GOT3 (cell line): ENCODE measurements around the gene NFKBIZ.
"Not testable (repeated sequence)": the region's sequence is repeated elsewhere in the genome, so short reads cannot be mapped to it uniquely, and the experiment has no call there.

ENCODE experiments used
- DNase-seq: peaks from one replicate; lab custom pipeline; 2025; ENCODE audit warnings: mixed read lengths; lab: John Stamatoyannopoulos, UW

NFKBIZ gene

DNA sequence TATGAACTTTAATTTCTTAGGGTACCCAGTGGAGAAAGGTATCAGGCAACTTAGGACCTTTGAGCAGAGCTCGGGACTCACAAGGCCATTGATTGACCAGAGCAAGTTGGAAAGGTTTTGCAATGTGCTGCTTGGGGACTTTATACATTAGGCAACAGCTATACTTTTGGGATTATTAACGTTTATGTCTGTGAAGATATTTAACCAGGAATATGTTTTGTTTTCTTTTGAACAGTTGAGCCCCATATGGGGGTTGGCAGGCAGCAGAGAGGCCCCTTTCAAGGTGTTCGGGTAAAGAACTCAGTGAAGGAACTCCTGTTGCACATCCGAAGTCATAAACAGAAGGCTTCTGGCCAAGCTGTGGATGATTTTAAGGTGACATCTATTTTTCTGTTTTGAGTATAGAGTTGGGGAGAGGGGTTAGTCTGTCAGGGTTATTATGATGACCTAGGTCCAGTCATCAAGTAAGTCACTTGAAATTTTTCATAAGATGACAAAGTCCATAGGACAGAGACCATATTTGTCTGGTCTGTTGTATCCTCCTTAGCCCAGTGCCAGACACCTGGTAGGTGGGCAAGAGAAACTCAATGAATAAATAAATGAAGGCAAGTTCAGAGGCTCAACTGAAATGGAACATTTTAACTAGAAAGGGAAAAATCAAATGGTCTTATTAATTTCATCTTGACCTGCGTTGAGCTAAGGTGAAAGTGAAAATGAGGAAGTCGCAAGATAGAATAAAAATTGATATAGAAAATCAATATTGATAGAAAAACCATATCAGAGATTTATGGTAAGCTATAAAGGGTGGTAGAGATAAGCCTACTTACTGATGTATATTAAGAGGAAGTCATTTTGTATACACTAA is 2.8 kb downstream of the NFKBIZ start:
- DNase-seq = no peak

DNA sequence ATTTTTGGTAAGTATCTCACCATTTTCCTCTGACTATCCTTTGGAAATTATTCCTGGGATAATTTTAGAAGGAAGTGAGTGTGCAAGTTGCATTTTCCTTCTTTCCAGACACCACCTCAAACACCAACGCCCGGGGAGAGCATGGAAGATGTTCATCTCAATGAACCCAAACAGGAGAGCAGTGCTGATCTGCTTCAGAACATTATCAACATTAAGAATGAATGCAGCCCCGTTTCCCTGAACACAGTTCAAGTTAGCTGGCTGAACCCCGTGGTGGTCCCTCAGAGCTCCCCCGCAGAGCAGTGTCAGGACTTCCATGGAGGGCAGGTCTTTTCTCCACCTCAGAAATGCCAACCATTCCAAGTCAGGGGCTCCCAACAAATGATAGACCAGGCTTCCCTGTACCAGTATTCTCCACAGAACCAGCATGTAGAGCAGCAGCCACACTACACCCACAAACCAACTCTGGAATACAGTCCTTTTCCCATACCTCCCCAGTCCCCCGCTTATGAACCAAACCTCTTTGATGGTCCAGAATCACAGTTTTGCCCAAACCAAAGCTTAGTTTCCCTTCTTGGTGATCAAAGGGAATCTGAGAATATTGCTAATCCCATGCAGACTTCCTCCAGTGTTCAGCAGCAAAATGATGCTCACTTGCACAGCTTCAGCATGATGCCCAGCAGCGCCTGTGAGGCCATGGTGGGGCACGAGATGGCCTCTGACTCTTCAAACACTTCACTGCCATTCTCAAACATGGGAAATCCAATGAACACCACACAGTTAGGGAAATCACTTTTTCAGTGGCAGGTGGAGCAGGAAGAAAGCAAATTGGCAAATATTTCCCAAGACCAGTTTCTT is 3.9 kb downstream of the NFKBIZ start:
- no peak for DNase-seq

- no peak for DNase-seq
These were observed 4.7 kb downstream of the NFKBIZ start for GRCh38 chr3:101853982-101854381.

DNA sequence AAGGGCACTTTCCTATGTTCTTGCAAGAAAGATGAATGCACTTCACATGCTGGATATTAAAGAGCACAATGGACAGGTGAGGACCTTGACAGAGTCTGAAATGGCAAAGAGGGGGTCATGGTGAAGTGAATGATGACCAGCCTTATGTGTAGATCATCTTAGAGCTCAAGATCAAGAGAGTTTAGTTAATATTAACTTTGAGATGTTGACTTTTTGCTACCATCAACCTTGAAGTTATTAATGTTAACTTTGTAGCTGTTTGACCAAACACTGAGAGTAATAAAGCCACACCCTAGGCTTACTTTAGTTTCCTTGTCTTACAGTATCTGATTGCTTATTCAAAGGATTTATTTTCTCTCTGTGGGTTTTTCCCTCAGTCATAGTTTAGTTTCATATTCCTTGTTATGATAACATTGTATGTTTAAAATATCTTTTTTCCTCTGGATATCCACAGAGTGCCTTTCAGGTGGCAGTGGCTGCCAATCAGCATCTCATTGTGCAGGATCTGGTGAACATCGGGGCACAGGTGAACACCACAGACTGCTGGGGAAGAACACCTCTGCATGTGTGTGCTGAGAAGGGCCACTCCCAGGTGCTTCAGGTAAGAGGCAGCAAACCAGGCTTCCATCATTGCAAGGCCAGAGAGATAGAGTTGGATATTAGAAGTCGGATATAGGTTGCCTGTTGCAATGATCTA is 5.4 kb downstream of the NFKBIZ start:
- no peak for DNase-seq

- no peak for DNase-seq
These were observed 8.0 kb downstream of the NFKBIZ start for GRCh38 chr3:101857301-101857741.

- no peak for DNase-seq
These were observed 9.2 kb downstream of the NFKBIZ start for GRCh38 chr3:101858464-101859030.

- no peak for DNase-seq
These were observed 10.7 kb downstream of the NFKBIZ start for GRCh38 chr3:101859882-101860448.

- DNase-seq = no peak
These were observed 12.0 kb downstream of the NFKBIZ start for GRCh38 chr3:101861212-101861788.

DNA sequence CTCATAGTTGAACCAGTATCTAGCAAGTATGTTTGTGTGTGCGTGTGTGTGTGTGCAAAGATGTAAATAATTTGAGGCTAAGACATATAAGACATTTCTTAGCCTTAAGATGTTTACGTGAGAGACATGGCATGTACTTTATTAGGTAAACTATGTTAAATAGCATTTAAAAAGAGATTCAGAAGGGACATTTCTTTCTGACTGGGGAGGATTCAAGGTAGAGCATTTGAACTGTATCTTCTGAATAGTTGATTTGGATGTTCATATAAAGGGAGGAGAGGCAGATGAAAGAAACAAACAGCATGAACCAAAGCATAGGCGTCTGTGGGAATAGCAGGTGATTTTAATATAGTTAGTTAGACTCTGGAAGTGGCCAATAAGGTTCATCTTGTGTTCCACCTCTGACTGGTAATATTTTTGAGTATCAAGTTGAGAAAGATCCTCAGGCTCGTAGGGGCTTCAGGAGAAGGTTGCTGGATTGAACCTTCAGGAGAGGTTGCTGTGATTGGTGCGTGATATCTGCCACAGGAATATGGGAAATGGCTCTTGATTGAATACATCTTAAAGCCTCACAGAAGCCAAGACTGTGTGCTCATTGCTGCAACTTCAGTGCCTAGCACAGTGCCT is 12.6 kb downstream of the NFKBIZ start:
- DNase-seq = no peak

DNA sequence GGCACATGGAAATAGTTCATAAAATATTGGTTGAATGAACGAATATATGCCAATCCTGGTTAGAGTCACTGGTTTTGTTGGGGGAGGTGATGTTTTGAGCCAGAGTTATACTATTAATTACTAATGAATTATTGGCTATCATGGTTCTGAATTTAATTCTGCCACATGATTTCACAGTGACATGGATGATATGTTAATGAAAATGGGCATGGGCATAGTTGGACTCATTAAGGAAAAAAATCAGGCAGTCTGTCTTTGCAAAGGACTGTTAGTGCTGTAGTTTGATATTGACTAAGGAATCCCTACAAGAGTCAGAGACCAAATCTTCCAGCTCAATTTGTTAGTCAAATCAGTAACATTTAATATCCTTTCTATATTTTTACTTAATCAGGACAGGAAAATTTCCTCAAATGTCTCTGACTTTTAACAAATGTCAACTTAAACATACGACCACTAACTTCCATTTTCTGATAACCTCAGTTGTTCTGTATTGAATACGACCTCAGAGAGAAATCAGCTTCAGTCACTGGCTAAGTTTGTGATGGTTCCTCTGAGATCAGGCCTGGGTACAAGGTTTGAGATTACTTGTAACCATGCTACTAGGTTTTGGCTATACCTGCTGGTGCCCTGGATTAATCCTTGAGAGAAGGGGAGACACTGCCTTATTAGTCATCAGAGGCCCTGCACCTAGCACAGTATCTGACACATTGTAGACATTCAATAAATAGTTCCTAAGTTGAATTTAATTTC is 13.3 kb downstream of the NFKBIZ start:
- DNase-seq = no peak

DNA sequence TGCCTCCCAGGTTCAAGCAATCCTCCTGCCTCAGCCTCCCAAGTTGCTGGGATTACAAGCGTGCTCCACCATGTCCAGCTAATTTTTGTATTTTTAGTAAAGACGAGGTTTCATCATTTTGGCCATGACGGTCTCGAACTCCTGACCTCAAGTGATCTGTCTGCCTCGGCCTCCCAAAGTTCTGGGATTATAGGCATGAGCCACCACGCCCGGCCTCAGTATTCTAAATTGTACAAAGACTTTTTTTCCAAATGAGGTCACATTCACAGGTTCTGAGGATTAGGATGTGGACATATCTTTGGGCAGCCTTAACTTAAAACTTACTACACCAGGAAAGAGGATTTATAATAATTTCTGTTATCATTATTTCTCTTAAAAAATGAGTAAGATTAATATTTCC is 15.6 kb downstream of the NFKBIZ start:
- not testable (repeated sequence) for DNase-seq

- no peak for DNase-seq
These were observed 16.6 kb downstream of the NFKBIZ start for GRCh38 chr3:101865751-101866509.

DNA sequence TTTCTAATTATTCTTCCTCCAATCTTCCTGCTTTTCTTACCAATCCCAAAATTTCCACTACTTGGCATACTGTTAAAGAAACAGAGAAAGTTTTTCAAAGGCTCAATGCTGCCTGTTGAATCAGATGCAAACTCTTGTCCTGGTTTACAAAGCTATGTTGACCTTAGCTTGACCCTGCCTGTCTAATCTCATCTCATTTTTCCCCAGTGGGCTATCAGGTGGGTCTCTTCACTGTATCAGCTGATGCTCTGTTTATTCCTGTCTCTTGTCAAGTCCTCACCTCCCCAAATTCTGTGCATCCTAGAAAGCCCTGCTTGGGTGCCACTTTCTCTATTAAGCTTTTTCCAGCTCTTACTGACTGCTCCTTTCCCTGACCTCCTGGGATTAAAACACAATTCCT is 18.2 kb downstream of the NFKBIZ start:
- DNase-seq = no peak

DNA sequence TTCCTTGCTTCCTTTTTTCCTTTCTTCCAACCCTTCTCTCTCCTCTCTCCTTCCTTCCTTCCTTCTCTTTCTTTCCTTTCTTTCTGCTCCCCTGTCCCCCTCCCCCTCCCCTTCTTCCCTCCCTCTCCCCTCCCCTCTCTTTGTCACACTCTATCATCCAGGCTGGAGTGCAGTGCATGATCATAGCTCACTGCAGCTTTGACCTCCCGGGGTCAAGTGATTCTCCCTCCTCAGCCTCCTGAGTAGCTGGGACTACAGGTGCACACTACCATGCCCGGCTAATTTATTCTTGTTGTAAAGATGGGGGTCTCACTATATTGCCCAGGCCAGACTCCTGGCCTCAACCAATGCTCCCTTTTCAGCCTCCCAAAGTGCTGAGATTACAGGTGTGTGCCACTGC is 18.7 kb downstream of the NFKBIZ start:
- no peak for DNase-seq

DNA sequence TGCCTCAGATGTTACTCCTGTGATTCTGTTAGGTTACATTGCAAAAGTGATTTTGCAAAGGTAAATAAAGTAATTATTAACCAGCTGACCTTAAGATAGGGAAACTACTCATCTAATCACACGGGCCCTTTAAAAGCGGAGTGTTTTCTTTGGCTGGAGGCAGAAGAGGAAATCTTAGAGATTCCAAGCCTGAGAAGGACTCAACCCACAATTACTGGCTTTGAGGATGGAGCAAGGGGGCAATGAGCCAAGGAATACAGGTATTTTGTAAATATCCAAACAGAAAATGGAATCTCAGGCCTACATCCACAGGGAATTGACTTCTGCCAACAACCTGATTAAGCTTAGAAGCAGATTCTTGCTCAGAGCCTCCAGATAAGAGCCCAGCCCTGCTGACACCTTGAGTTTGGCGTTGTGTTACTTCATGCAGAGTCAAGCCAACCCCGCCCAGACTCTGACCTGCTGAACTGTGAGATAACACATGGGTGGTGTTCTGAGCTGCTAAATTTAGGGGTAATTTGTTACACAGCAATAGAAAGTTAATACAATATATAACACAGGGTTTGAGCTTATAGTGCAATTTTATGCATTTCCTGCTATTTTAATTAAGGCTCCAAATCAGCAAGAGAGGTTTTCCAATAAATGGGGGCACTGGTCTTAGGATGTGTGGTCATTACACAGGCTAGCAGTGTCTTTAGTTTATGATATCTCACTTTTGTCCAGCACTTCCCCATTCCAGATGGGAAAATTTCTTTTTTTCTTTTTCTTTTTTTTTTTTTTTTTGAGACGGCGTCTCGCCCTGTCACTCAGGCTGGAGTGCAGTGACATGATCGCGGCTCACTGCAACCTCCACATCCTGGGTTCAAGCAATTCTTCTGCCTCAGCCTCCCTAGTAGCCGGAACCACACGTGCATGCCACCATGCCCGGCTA is 19.5 kb downstream of the NFKBIZ start:
- DNase-seq = no peak

GRCh38 chr3:101870138-101870537 is 20.8 kb downstream of the NFKBIZ start:
- no peak for DNase-seq

DNA sequence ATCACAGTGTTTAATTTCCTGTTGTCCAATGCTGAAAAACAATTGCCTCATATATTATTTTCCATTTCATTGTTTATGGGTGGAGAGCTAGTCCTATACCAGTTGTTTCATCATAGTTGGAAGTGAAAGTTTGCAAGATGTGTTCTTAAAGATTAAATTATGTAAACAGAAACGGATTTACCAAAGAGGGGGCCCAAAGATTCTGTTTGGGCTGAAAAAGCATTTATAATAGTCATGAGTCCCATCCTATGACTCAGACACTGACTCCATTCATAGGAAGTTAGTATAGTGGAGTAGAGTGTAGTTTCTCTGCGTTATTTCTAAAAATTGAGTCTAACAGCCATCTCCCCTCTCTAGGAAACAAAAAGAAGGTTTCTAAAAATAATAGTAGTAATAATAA is 24.3 kb downstream of the NFKBIZ start:
- no peak for DNase-seq

DNA sequence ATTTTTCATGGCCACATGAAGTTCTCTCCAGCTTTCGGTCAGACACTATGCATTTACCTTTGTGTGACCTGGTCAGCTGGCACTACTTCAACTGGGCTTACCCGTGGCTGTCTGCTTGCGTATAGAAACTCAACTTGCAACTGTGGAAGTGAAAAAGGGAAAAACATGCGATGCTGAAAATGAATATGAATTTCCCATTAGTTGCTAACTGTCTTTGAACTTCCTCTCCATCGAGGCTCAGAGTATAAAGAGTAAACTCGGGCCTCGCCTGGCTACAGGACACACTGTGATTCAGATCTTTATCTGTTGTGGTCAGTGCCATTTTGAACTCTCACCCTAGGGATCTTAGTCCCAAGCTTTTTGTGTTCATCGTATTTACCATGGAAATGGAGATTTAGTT is 26.8 kb downstream of the NFKBIZ start:
- no peak for DNase-seq
